SIG-M5 (cell line): Measurements from ENCODE around the gene COX8C.

Source experiments
- DNase-seq: peaks from one replicate; lab custom pipeline; 2025; lab: John Stamatoyannopoulos, UW

COX8C gene

GRCh38 chr14:93346926-93347721 is at the start of gene COX8C:
TSS of gene COX8C (plus strand) at chr14:93347182. CDS start at chr14:93347269, 87 bp downstream.
- DNase-seq = no peak

GRCh38 chr14:93299416-93299815 is 47.6 kb upstream of the COX8C start:
- no peak for DNase-seq

GRCh38 chr14:93299866-93300265 is 47.1 kb upstream of the COX8C start:
- DNase-seq = no peak

- DNase-seq = no peak
These were observed 45.0 kb upstream of the COX8C start for GRCh38 chr14:93301821-93302447.

- no peak for DNase-seq
These were observed 44.0 kb upstream of the COX8C start for GRCh38 chr14:93302688-93303581.

- DNase-seq = no peak
These were observed 43.3 kb upstream of the COX8C start for GRCh38 chr14:93303659-93304058.

GRCh38 chr14:93304771-93305170 is 42.2 kb upstream of the COX8C start:
- no peak for DNase-seq

- no peak for DNase-seq
These were observed 41.1 kb upstream of the COX8C start for GRCh38 chr14:93305725-93306418.

- DNase-seq = no peak
These were observed 40.2 kb upstream of the COX8C start for GRCh38 chr14:93306812-93307211.

- DNase-seq = no peak
These were observed 38.2 kb upstream of the COX8C start for GRCh38 chr14:93308686-93309345.

GRCh38 chr14:93309427-93309966 is 37.5 kb upstream of the COX8C start:
- no peak for DNase-seq

GRCh38 chr14:93311082-93311481 is 35.9 kb upstream of the COX8C start:
- no peak for DNase-seq

- DNase-seq = no peak
These were observed 31.4 kb upstream of the COX8C start for GRCh38 chr14:93315575-93315974.

GRCh38 chr14:93316716-93317115 is 30.3 kb upstream of the COX8C start:
- DNase-seq = no peak

GRCh38 chr14:93317210-93317874 is 29.6 kb upstream of the COX8C start:
- no peak for DNase-seq

GRCh38 chr14:93317875-93318807 is 28.8 kb upstream of the COX8C start:
- DNase-seq = no peak

- DNase-seq = no peak
These were observed 28.1 kb upstream of the COX8C start for GRCh38 chr14:93318927-93319326.

- no peak for DNase-seq
These were observed 27.5 kb upstream of the COX8C start for GRCh38 chr14:93319494-93319893.

GRCh38 chr14:93319958-93320357 is 27.0 kb upstream of the COX8C start:
- DNase-seq = no peak
